M059J (cell line): ENCODE data around the gene ADAMTS7. TPM values are rescaled to one million over a fixed set of nuclear protein-coding genes. Genes with fewer than 3 reads are reported as not detected.
"Not testable (repeated sequence)": the region's sequence is repeated elsewhere in the genome, so short reads cannot be mapped to it uniquely, and the experiment has no call there.

ENCODE experiments used
- DNase-seq: peaks from one replicate; pipeline ENCODE4 v3.0.0-alpha.2; 2012; ENCODE audit warnings: low read depth
- total RNA-seq: library from RNA; depleted of rRNA; stranded (reverse); fragments of >200 nt; shearing (Covaris generic); gene quantifications from 2 replicates; pipeline ENCODE4 v1.2.3, GENCODE V29; 2014; rRNA removed

ADAMTS7 gene
- 0.25 and 0.79 TPM in 2 replicates for total RNA-seq

GRCh38 chr15:78811124-78811824 is at the start of gene ADAMTS7:
Gene ADAMTS7, minus strand, starts transcription at chr15:78811464. Its CDS starts 244 bp downstream, at chr15:78811220.
- DNase-seq, result peak; percentile 54

GRCh38 chr15:78859971-78860719 is 48.9 kb upstream of the ADAMTS7 start:
- peak; percentile 82 for DNase-seq

GRCh38 chr15:78855746-78856145 is 44.5 kb upstream of the ADAMTS7 start:
- DNase-seq, result peak; percentile 24

GRCh38 chr15:78854833-78855372 is 43.6 kb upstream of the ADAMTS7 start:
- DNase-seq, result no peak

- no peak for DNase-seq
Measured at GRCh38 chr15:78853500-78853899, 42.2 kb upstream of the ADAMTS7 start.

GRCh38 chr15:78850941-78851755 is 39.9 kb upstream of the ADAMTS7 start:
- no peak for DNase-seq

GRCh38 chr15:78850352-78850751 is 39.1 kb upstream of the ADAMTS7 start:
- no peak for DNase-seq

- not testable (repeated sequence) for DNase-seq
Measured at GRCh38 chr15:78847387-78847906, 36.2 kb upstream of the ADAMTS7 start.

GRCh38 chr15:78846906-78847305 is 35.6 kb upstream of the ADAMTS7 start:
- not testable (repeated sequence) for DNase-seq

GRCh38 chr15:78842519-78842918 is 31.3 kb upstream of the ADAMTS7 start:
- DNase-seq, result no peak

- DNase-seq, result peak; percentile 31
Measured at GRCh38 chr15:78841891-78842290, 30.6 kb upstream of the ADAMTS7 start.

GRCh38 chr15:78841376-78841706 is 30.1 kb upstream of the ADAMTS7 start:
- DNase-seq, result peak; percentile 67

GRCh38 chr15:78840661-78841375 is 29.6 kb upstream of the ADAMTS7 start:
- DNase-seq, result peak; percentile 80

- not testable (repeated sequence) for DNase-seq
Measured at GRCh38 chr15:78839151-78839550, 27.9 kb upstream of the ADAMTS7 start.

- no peak for DNase-seq
Measured at GRCh38 chr15:78838489-78838888, 27.2 kb upstream of the ADAMTS7 start.

GRCh38 chr15:78837543-78837942 is 26.3 kb upstream of the ADAMTS7 start:
- no peak for DNase-seq

- DNase-seq, result no peak
Measured at GRCh38 chr15:78837131-78837530, 25.9 kb upstream of the ADAMTS7 start.

- DNase-seq, result no peak
Measured at GRCh38 chr15:78836333-78836732, 25.1 kb upstream of the ADAMTS7 start.

- no peak for DNase-seq
Measured at GRCh38 chr15:78831229-78832207, 20.3 kb upstream of the ADAMTS7 start.
